Measurements from ENCODE around the gene KCNQ1. TPM values are rescaled to one million over a fixed set of nuclear protein-coding genes. Genes with fewer than 3 reads are reported as not detected.

KCNQ1 gene
- polyA plus RNA-seq, 1 of the 3 experiments (the other 2 are of a cell fraction) = 0.05 TPM

DNA sequence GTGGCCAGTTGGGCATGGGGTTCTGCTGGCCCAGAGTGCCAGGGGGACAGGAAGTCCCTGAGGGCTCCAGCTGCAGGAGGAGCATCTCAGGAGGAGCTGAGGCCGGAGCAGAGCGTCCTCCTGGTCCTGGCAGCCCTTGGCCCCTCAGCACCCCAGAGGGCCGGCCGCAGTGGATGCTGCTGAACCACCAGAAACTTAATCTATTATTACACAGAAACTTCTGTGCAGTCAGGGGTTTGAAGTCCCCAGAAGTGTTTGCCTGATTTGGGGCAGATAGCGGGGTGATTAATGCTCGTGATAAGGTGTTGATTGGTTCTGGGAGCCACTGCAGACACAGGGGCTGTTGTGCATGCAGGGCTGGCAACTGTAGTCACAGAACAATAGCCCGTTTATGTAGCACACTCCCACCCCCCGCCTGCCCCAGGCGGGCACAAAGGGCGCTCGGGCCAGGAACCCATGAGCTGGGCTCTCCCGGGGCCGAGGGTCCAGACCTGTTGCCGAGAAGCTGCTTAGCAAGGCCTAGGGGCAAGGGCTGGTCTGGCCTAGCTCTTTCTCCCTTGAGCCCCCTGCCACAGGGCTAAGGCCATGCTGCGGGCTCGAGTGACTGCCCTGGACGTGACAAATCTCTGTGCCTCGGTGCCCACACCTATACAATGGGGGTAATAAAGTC lies 284.0 kb downstream of the KCNQ1 start:
- no peaks in the 10 kb centered on the region for H3F3A ChIP-seq (replicated peaks; ENCODE audit: insufficient read depth)
- no peak overlapping the region for H3K9ac ChIP-seq
- H4K20me1 ChIP-seq (ENCODE audit: insufficient read depth) = no peaks in the 10 kb centered on the region
- H2AFZ ChIP-seq (ENCODE audit: low read depth) = no peak overlapping the region
- no peaks in the 10 kb centered on the region for H3K9me2 ChIP-seq
- H3K9me3 ChIP-seq = no peaks in the 10 kb centered on the region
- H3K4me2 ChIP-seq = no peak overlapping the region
- no peaks in the 10 kb centered on the region for H3K27me3 ChIP-seq (ENCODE audit: insufficient read depth)
- POLR2A ChIA-PET = interaction anchor here (0.9 to 1.1 kb wide), 3 partner anchors 29 to 157 kb away, joined by 3 to 7 read pairs (median 7); partner anchors contain the start of genes CDKN1C and KCNQ1OT1
- H3K27ac ChIP-seq (ENCODE audit: low read depth in 2 of 2, low read length in 1 of 2) = peak overlapping the region in 1 of 2 experiments; percentile 78; a peak in 2 of 4 replicates
- WGBS (ENCODE audit: low lambda C conversion rate) = 56% methylated on average over 9 of the region's 18 CpGs
- H3K79me2 ChIP-seq (ENCODE audit: insufficient read depth) = no peaks in the 10 kb centered on the region
- TF ChIP-seq YY1 (IDR thresholded peaks at IDR 0.05; ENCODE audit: low read depth) (no peak), SMC3 (IDR thresholded peaks at IDR 0.05; ENCODE audit: low read depth, low read length) (no peak), GATA2 (CRISPR knock-in tag; IDR thresholded peaks at IDR 0.05) (peak; percentile 93), FOXM1 (IDR thresholded peaks at IDR 0.05; ENCODE audit: low read depth) (no peak), EP300 (IDR thresholded peaks at IDR 0.05; ENCODE audit: borderline replicate concordance in 1 of 2, low read depth in 1 of 2, low read length in 1 of 2) (peak in 1 of 2 experiments; percentile 71; a peak in 2 of 4 replicates), FOXJ3 (CRISPR knock-in tag; IDR thresholded peaks at IDR 0.05) (peak; percentile 79), FOSL2 (IDR thresholded peaks at IDR 0.05; ENCODE audit: borderline replicate concordance, low read depth) (no peak), SIN3A (IDR thresholded peaks at IDR 0.05; ENCODE audit: borderline replicate concordance, low read depth, low read length) (no peak), CHD2 (IDR thresholded peaks at IDR 0.05; ENCODE audit: low read length, partially characterized antibody) (no peak), RXRA (IDR thresholded peaks at IDR 0.05; ENCODE audit: borderline replicate concordance, low read depth) (no peak), JUND (IDR thresholded peaks at IDR 0.05) (no peak)
- TF ChIP-seq, protein P1, sequence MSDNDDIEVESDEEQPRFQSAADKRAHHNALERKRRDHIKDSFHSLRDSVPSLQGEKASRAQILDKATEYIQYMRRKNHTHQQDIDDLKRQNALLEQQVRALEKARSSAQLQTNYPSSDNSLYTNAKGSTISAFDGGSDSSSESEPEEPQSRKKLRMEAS (IDR thresholded peaks at IDR 0.05; ENCODE audit: low read depth) = no peak
- H3K4me3 ChIP-seq (ENCODE audit: low read depth in 2 of 2, low read length in 1 of 2) = no peak overlapping the region
- peak; percentile 77 for DNase-seq
- H3K36me3 ChIP-seq (replicated peaks in 1 of 2; ENCODE audit: control insufficient read depth in 1 of 2, insufficient read depth in 2 of 2, low read length in 1 of 2) = no peaks in the 10 kb centered on the region
- H3K4me1 ChIP-seq (ENCODE audit: control insufficient read depth in 1 of 2, insufficient read depth in 2 of 2, low read depth in 1 of 2, low read length in 1 of 2) = peaks cover 0 to 52% of the 10 kb centered on the region in 2 experiments; a peak in 1 of 4 replicates
- CTCF ChIA-PET = interaction anchor here (0.5 to 3.4 kb wide), 4 partner anchors 10 to 159 kb away, joined by 3 to 10 read pairs (median 6); partner anchors contain the start of gene CDKN1C

DNA sequence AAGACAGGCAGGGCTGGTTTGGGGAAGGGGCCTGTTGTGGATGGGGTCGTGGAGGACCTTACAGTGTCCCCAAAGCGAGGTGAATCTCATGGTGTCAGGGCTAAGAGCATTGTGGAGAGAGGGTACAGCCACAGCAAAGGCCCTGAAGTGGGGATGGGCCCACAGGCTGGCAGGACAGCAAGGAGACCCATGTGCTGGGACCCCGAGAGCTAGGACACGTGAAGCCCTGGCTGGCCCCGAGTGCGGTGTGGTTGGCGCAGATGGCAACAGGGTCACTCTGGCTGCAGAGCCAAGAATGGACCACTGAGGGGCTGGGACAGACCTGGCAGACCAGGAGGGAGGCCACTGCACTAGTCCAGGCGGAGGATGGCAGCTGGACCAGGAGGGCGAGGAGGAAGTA lies 285.0 kb downstream of the KCNQ1 start:
- peak overlapping the region in 1 of 2 experiments; percentile 54; a peak in 1 of 4 replicates for H3K27ac ChIP-seq (ENCODE audit: low read depth in 2 of 2, low read length in 1 of 2)
- no peaks in the 10 kb centered on the region for H3K27me3 ChIP-seq (ENCODE audit: insufficient read depth)
- no peaks in the 10 kb centered on the region for H4K20me1 ChIP-seq (ENCODE audit: insufficient read depth)
- peaks cover 0 to 60% of the 10 kb centered on the region in 2 experiments; a peak in 1 of 4 replicates for H3K4me1 ChIP-seq (ENCODE audit: control insufficient read depth in 1 of 2, insufficient read depth in 2 of 2, low read depth in 1 of 2, low read length in 1 of 2)
- no peaks in the 10 kb centered on the region for H3K79me2 ChIP-seq (ENCODE audit: insufficient read depth)
- TF ChIP-seq, protein P1 (IDR thresholded peaks at IDR 0.05; ENCODE audit: low read depth) = no peak
- TF ChIP-seq, protein P2, sequence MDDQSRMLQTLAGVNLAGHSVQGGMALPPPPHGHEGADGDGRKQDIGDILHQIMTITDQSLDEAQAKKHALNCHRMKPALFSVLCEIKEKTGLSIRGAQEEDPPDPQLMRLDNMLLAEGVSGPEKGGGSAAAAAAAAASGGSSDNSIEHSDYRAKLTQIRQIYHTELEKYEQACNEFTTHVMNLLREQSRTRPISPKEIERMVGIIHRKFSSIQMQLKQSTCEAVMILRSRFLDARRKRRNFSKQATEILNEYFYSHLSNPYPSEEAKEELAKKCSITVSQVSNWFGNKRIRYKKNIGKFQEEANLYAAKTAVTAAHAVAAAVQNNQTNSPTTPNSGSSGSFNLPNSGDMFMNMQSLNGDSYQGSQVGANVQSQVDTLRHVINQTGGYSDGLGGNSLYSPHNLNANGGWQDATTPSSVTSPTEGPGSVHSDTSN (IDR thresholded peaks at IDR 0.05) = no peak
- TF ChIP-seq SMC3 (IDR thresholded peaks at IDR 0.05; ENCODE audit: low read depth, low read length) = no peak
- no peak for TF ChIP-seq TAF1 (IDR thresholded peaks at IDR 0.05; ENCODE audit: borderline replicate concordance, low read depth, low read length)
- no peak for TF ChIP-seq MXI1 (IDR thresholded peaks at IDR 0.05; ENCODE audit: low read depth, low read length)
- TF ChIP-seq RCOR1 (IDR thresholded peaks at IDR 0.05; ENCODE audit: low read length) = no peak
- no peak for TF ChIP-seq FOXJ3 (CRISPR knock-in tag; IDR thresholded peaks at IDR 0.05)
- TF ChIP-seq, protein P3, sequence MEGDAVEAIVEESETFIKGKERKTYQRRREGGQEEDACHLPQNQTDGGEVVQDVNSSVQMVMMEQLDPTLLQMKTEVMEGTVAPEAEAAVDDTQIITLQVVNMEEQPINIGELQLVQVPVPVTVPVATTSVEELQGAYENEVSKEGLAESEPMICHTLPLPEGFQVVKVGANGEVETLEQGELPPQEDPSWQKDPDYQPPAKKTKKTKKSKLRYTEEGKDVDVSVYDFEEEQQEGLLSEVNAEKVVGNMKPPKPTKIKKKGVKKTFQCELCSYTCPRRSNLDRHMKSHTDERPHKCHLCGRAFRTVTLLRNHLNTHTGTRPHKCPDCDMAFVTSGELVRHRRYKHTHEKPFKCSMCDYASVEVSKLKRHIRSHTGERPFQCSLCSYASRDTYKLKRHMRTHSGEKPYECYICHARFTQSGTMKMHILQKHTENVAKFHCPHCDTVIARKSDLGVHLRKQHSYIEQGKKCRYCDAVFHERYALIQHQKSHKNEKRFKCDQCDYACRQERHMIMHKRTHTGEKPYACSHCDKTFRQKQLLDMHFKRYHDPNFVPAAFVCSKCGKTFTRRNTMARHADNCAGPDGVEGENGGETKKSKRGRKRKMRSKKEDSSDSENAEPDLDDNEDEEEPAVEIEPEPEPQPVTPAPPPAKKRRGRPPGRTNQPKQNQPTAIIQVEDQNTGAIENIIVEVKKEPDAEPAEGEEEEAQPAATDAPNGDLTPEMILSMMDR (IDR thresholded peaks at IDR 0.05) = no peak
- no peaks in the 10 kb centered on the region for H3K9me3 ChIP-seq
- no peak overlapping the region for H3K4me3 ChIP-seq (ENCODE audit: low read depth in 2 of 2, low read length in 1 of 2)
- no peaks in the 10 kb centered on the region for H3F3A ChIP-seq (replicated peaks; ENCODE audit: insufficient read depth)
- no peaks in the 10 kb centered on the region for H3K36me3 ChIP-seq (replicated peaks in 1 of 2; ENCODE audit: control insufficient read depth in 1 of 2, insufficient read depth in 2 of 2, low read length in 1 of 2)
- CTCF ChIA-PET = interaction anchor here (1.8 to 2.0 kb wide), 2 partner anchors 11 to 158 kb away, joined by 5 to 6 read pairs; no protein-coding TSS in a partner anchor
- no peaks in the 10 kb centered on the region for H3K9me2 ChIP-seq
- H3K9ac ChIP-seq = no peak overlapping the region
- H2AFZ ChIP-seq (ENCODE audit: low read depth) = no peak overlapping the region
- POLR2A ChIA-PET = interaction anchor here (0.6 kb wide), 1 partner anchor 153 kb away, joined by 3 read pairs; no protein-coding TSS in a partner anchor
- WGBS (ENCODE audit: low lambda C conversion rate) = 80% methylated on average over 9 of the region's 9 CpGs
- no peak for DNase-seq
- no peak overlapping the region for H3K4me2 ChIP-seq

Data from SK-N-SH (cell line).